GM19238 (cell line): ENCODE measurements around the gene SPTBN1.

Experiments used
- DNase-seq: peaks from one replicate; pipeline ENCODE4 v3.0.0; 2011; ENCODE audit warnings: low spot score; ENCODE audit not compliant: insufficient read length

Gene SPTBN1

GRCh38 chr2:54649191-54649590, 193.1 kb downstream of the SPTBN1 start:
- DNase-seq, result no peak

- DNase-seq, result no peak
These were observed 193.5 kb downstream of the SPTBN1 start for GRCh38 chr2:54649633-54650032.

DNA sequence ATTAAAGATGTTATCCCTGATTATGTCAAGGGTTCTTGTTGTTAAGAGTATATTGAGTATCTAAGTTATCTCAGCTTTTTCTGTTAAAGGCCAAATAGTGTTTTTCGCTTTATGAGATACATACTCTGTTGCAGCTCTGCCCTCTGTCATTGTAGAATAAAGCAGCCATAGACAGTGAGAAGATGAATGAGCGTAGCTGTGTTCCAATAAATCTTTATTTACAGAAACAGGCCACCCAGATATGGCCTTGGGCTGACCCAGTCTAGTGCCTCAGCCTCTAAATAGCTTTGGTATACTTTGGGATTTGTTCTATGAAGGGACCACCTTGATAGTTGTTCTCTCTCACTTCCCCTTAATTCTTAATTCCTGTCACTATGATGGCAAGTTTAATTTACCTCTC, 194.5 kb downstream of the SPTBN1 start:
- DNase-seq, result no peak

GRCh38 chr2:54651291-54651690, 195.2 kb downstream of the SPTBN1 start:
- no peak for DNase-seq

DNA sequence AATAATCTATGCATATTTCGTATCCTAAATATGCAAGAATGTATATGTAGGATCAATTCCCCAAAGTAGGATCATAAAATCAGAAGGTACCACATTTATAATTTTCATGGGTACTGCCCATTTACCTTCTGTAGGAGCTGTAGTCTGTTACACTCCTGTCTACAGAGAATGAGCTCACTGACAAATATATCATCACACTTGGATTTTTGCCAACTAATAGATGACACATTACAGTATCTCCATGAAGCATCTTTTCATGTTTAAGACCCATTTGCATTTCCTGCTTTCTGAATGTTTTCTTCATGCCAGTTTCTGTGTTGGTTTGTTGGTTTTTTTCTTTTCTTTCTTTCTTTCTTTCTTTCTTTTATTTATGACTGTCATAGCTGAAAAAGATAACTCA, 196.4 kb downstream of the SPTBN1 start:
- DNase-seq, result no peak

DNA sequence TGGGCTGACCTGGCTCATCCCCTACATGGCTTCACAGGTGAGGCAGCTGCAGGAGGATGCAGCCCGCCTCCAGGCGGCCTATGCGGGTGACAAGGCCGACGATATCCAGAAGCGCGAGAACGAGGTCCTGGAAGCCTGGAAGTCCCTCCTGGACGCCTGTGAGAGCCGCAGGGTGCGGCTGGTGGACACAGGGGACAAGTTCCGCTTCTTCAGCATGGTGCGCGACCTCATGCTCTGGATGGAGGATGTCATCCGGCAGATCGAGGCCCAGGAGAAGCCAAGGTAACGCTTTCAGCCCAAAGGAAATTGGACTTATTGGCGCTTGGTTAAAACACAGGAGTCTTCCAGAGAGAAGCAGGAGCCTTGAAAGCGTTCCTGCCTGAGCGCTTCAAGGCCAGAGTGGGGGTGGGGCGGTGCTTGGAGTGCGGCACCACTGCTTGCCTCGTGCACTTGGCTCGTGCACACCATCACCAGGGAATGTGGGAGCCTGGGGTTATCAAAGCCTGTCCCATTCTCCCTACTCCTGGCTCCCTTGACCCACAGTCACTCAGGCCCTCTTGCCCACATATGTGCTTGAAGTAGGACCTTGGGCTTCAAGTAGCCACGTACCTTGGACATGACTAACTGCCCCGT, 197.6 kb downstream of the SPTBN1 start:
- no peak for DNase-seq

GRCh38 chr2:54655046-54655809, 199.1 kb downstream of the SPTBN1 start:
- no peak for DNase-seq

DNA sequence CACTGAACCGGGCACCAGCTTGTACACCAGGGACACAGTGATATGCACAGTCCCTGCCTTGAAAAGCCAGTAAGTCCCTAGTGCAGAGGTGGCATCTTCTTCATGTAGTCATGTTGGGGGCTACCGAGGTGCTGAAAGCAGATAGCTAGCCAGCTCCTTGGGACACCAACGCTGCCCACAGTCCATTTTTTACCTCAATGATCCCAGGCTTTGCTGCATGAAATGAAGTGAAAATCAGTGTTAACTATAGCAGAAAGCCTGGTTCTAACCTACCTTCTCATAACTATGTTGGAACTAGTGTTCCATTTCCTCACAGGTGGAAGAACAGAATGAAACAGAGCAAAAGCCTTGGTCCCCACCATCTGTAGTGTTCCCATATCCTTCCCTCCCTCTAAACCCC, 200.7 kb downstream of the SPTBN1 start:
- no peak for DNase-seq

- no peak for DNase-seq
These were observed 201.5 kb downstream of the SPTBN1 start for GRCh38 chr2:54657664-54658083.

DNA sequence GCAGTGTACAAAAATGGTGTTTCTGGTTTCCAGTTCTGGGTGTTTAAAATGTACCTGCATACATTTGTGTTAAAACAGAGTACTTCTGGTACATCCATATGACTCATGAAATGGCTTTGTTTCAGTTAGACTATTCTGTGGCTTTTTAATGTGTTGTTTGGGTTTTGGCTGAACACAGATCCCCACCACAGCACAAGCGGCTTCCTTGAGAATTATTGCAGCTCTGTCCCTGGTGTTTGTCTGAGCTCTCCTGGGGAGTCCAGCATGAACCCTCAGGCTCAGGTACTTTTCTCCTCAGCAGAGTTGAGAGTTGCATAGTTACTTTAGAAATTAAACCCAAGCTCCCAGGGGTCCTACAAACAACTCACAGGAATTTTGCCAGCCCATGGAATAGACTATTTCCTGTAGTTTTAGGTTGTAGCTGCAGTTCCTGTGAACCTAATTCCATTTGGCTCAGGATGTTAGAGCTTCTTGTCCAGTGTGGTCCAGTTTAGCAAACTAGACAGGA, 202.5 kb downstream of the SPTBN1 start:
- no peak for DNase-seq

GRCh38 chr2:54659527-54659926, 203.4 kb downstream of the SPTBN1 start:
- DNase-seq, result no peak

- DNase-seq, result no peak
These were observed 204.6 kb downstream of the SPTBN1 start for GRCh38 chr2:54660752-54661151.

DNA sequence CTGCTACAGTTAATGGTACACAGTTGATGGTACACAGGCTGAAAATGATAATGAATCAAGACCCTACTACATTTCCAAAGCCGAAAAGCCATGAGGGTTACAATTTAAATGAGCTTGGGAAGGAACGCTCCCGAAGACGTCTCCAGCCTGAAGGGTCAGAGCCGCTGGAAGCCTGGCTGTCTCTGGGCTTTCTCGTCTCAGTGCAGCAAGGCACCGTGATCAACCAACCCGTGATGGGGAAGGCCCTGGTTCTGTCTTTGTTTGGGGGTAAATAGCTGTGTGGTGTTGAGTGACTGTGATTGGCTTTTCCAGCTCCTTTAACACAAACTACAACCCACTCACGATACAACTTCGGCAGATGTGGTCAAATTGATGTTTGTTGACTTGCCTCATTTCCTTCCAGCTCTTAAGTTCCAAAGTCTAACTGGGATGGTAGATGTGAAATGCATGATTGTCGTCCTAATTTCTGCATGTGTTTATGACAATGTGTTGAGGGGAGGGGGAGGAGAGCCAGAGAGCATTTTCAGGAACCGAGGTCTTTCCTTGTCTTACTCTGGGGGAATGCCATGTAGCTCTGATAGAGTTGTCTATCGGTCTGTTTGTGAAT, 207.4 kb downstream of the SPTBN1 start:
- no peak for DNase-seq

- no peak for DNase-seq
These were observed 208.2 kb downstream of the SPTBN1 start for GRCh38 chr2:54664238-54664786.

DNA sequence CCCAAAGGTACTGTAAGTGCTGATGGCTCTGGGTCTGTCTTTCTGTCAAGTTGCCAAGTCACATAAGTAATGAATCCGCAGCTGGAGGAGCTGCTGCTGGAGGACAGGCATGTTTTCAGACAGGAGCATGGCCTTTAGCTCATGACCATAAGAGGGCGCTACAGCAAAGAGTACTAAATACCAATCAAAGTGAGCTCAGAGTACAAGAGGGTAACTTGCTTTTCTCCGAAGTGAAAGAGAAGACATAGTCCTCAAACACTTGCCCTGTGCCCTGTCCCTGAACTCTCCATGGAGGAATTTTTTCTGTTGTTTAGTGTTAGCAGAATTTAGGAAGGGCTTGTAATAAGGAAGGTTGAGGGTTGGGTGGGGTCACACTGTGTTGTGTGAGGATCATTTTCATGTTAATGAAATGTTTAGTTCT, 209.3 kb downstream of the SPTBN1 start:
- no peak for DNase-seq

- DNase-seq, result no peak
These were observed 210.1 kb downstream of the SPTBN1 start for GRCh38 chr2:54666131-54666633.

- no peak for DNase-seq
These were observed 210.6 kb downstream of the SPTBN1 start for GRCh38 chr2:54666634-54667265.

- DNase-seq, result no peak
These were observed 211.1 kb downstream of the SPTBN1 start for GRCh38 chr2:54667266-54667639.

DNA sequence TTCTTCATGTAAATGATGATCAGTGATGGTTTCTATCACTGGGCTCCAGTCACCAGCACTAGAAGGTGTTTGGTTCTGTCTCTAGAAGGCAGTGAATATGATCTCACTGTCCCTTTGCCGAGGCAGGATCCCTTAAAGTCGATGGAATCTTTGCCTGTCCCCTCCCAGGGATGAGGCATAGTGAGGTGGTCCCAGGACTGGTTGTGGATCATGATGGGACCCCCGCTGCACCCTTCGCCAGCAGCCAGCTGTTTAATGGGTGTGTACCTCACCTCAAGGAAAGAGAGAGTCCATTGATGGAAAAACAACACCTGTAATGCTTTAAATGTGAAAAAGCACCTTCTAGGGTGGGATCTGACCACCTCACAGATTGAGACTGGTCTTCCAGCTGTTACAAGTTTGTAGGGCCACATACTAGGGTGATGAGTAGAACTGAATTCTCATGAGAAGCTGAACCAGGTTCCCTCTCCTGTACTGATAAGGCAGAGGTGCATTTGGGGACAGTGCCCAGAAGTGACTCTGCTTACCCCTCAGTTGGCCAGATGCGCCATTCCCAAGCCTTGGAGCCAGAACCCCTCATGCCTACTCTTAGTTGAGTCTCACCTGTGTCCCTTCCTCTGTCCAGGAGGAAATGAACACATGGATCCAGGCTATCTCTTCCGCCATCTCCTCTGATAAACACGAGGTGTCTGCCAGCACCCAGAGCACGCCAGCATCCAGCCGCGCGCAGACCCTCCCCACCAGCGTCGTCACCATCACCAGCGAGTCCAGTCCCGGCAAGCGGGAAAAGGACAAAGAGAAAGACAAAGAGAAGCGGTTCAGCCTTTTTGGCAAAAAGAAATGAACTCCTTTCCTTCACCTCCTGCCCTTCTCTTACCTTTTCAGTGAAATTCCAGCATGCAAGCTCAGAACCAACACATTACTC, 211.9 kb downstream of the SPTBN1 start:
- DNase-seq, result no peak

DNA sequence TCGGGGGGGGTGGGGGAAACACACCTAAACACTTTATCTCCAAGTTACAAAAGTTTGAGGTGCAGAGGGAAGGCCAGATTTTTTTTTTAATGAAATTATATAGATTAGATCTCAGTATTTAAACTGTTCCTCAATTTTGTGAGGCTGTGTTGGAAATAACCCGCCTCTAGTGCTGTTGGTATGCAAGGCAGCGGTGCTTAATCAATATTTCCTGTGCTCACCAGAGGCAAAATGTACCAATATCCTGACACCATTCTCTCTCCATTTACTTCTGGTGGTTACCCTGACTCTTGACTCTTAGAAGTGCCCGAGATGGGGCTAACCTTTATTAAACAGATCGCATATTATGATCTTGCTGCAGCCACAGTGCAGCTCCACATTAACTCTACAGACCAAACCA, 212.6 kb downstream of the SPTBN1 start:
- DNase-seq, result no peak
